GM23338 (cell line): Measurements from ENCODE around the gene SLIT1. TPM values are rescaled to one million over a fixed set of nuclear protein-coding genes. Genes with fewer than 3 reads are reported as not detected.

Experiments used
- ATAC-seq: fragments of 200-7000 bp; cut with Tn5 transposase; 3 replicates; pipeline ENCODE4 v1.9.1; 2020
- DNase-seq: peaks from one replicate; pipeline ENCODE4 v3.0.0-alpha.2; 2015; ENCODE audit warnings: low spot score
- H2AFZ ChIP-seq: fragments of 200-600 bp; sonication (generic); 2 replicates; pipeline ENCODE4 v1.8.0; 2016; ENCODE audit warnings: antibody characterized with exemption, mild to moderate bottlenecking, moderate library complexity
- H3F3A ChIP-seq: fragments of 200-600 bp; sonication (generic); replicated peaks from 2 replicates; pipeline ENCODE4 v1.8.0; 2017; ENCODE audit warnings: antibody characterized with exemption, mixed run types, low read depth
- H3K27ac ChIP-seq: fragments of 200-600 bp; sonication (generic); 2 replicates; pipeline ENCODE4 v1.6.1; 2016; ENCODE audit warnings: low read depth
- H3K27me3 ChIP-seq: fragments of 200-600 bp; sonication (generic); 2 replicates; pipeline ENCODE4 v1.8.0; 2016; ENCODE audit warnings: mild to moderate bottlenecking, mixed run types, moderate library complexity; ENCODE audit not compliant: insufficient read depth
- H3K36me3 ChIP-seq: fragments of 200-600 bp; sonication (generic); 2 replicates; pipeline ENCODE4 v1.8.0; 2016; ENCODE audit warnings: mild to moderate bottlenecking; ENCODE audit not compliant: insufficient read depth
- H3K4me1 ChIP-seq: fragments of 200-600 bp; sonication (generic); 2 replicates; pipeline ENCODE4 v1.8.0; 2016; ENCODE audit warnings: mild to moderate bottlenecking, moderate library complexity; ENCODE audit not compliant: insufficient read depth
- H3K4me2 ChIP-seq: fragments of 200-600 bp; sonication (generic); 2 replicates; pipeline ENCODE4 v1.7.1; 2017; ENCODE audit warnings: mixed run types
- H3K4me3 ChIP-seq: fragments of 200-600 bp; sonication (generic); 2 replicates; pipeline ENCODE4 v1.6.1; 2016; ENCODE audit warnings: mixed run types
- H3K79me2 ChIP-seq: fragments of 200-600 bp; sonication (generic); replicated peaks from 2 replicates; pipeline ENCODE4 v1.8.0; 2017; ENCODE audit warnings: mild to moderate bottlenecking; ENCODE audit not compliant: insufficient read depth
- H3K9me2 ChIP-seq: fragments of 200-600 bp; sonication (generic); 2 replicates; pipeline ENCODE4 v1.8.0; 2017; ENCODE audit not compliant: insufficient read depth
- H4K20me1 ChIP-seq: fragments of 200-600 bp; sonication (generic); replicated peaks from 2 replicates; pipeline ENCODE4 v1.8.0; 2017; ENCODE audit warnings: mild to moderate bottlenecking; ENCODE audit not compliant: insufficient read depth
- H3K27ac Mint-ChIP-seq: 2 replicates; pipeline ENCODE4 v1.8.0; 2020; ENCODE audit warnings: inconsistent platforms, mild to moderate bottlenecking, moderate library complexity, mixed read lengths
- H3K27me3 Mint-ChIP-seq: 3 replicates; pipeline ENCODE4 v1.8.0; 2022; ENCODE audit warnings: low read depth, mild to moderate bottlenecking, moderate library complexity, mixed read lengths, inconsistent platforms; ENCODE audit not compliant: insufficient read depth, poor library complexity
- H3K36me3 Mint-ChIP-seq: 3 replicates; pipeline ENCODE4 v1.8.0; 2021; ENCODE audit warnings: low read depth, mild to moderate bottlenecking, inconsistent platforms, moderate library complexity, mixed read lengths
- H3K4me1 Mint-ChIP-seq: 3 replicates; pipeline ENCODE4 v1.8.0; 2020; ENCODE audit warnings: mild to moderate bottlenecking, inconsistent platforms, mixed read lengths
- H3K4me3 Mint-ChIP-seq: 3 replicates; pipeline ENCODE4 v1.8.0; 2021; ENCODE audit warnings: moderate library complexity, mild to moderate bottlenecking, inconsistent platforms, mixed read lengths
- H3K9me3 Mint-ChIP-seq: 3 replicates; pipeline ENCODE4 v1.8.0; 2020; ENCODE audit warnings: moderate library complexity, mild to moderate bottlenecking, inconsistent platforms, mixed read lengths
- CREB1 ChIP-seq: fragments of 250-450 bp; sonication (Bioruptor Pico); IDR thresholded peaks from 2 replicates; pipeline ENCODE4 v1.5.0; 2020; ENCODE audit warnings: low read depth, mild to moderate bottlenecking, moderate library complexity
- CTCF ChIP-seq, 2 experiments: fragments of 200-600 bp in 1 of 2; sonication (generic) in 1 of 2; conservative IDR thresholded peaks; 2 replicates each; pipeline versions ENCODE4 v1.5.1 to v1.6.1; 2016 to 2017; ENCODE audit warnings: antibody characterized with exemption in 2 of 2, low read depth in 2 of 2, mild to moderate bottlenecking in 2 of 2, moderate library complexity in 1 of 2
- NANOG ChIP-seq: IDR thresholded peaks from 2 replicates; pipeline ENCODE4 v1.6.1; 2016; ENCODE audit warnings: antibody characterized with exemption, borderline replicate concordance
- POLR2AphosphoS5 ChIP-seq: IDR thresholded peaks from 2 replicates; pipeline ENCODE4 v1.6.1; 2016; ENCODE audit warnings: antibody characterized with exemption, low read depth
- REST ChIP-seq: IDR thresholded peaks from one replicate; pipeline ENCODE4 v1.6.1; 2018; ENCODE audit warnings: antibody characterized with exemption; ENCODE audit not compliant: unreplicated experiment
- STAT1 ChIP-seq: IDR thresholded peaks from one replicate; pipeline ENCODE4 v1.6.1; 2016; ENCODE audit warnings: antibody characterized with exemption; ENCODE audit not compliant: unreplicated experiment
- ZNF331 ChIP-seq: fragments of 250-450 bp; sonication (Bioruptor Pico); IDR thresholded peaks from 2 replicates; pipeline ENCODE4 v1.5.0; 2020; ENCODE audit warnings: low read depth, mild to moderate bottlenecking, moderate library complexity
- ZNF462 ChIP-seq: fragments of 250-450 bp; sonication (Bioruptor Pico); IDR thresholded peaks from 2 replicates; pipeline ENCODE4 v1.5.0; 2020; ENCODE audit warnings: mild to moderate bottlenecking, moderate library complexity
- polyA plus RNA-seq: library from polyadenylated mRNA; unstranded; fragments of >200 nt; fragmentation: Nextera tagmentation; extraction: Ambion mirVana; gene quantifications from 2 replicates; pipeline ENCODE4 v1.2.1, GENCODE V29; 2016
- total RNA-seq: library from RNA; depleted of rRNA; stranded (reverse); fragments of >200 nt; shearing (Covaris generic); gene quantifications from 2 replicates; pipeline ENCODE4 v1.2.3, GENCODE V29; 2014

Gene SLIT1
- total and polyA plus RNA-seq, 2 experiments from 2014 or later, result 0.76 to 1.7 TPM

- H3K36me3 ChIP-seq, result no peaks in the 10 kb centered on the region
- no peaks in the 10 kb centered on the region for H3K9me2 ChIP-seq
- peaks cover 7% of the 10 kb centered on the region for H3K9me3 Mint-ChIP-seq
- H3K4me2 ChIP-seq, result no peak overlapping the region
- peaks cover 6% of the 10 kb centered on the region; the same call in 1 of the 2 replicates for H3K4me1 ChIP-seq
- DNase-seq (peak; percentile 90), ATAC-seq (peak; percentile 80)
- peaks cover 8% of the 10 kb centered on the region for H3K27me3 Mint-ChIP-seq
- H3K4me1 Mint-ChIP-seq, result peaks cover 19% of the 10 kb centered on the region
- no peaks in the 10 kb centered on the region for H3F3A ChIP-seq
- no peaks in the 10 kb centered on the region for H3K36me3 Mint-ChIP-seq
- H3K4me3 Mint-ChIP-seq, result no peak overlapping the region
- H3K27me3 ChIP-seq, result no peaks in the 10 kb centered on the region
- H3K4me3 ChIP-seq, result no peak overlapping the region
- no peak overlapping the region for H3K27ac Mint-ChIP-seq
- no peaks in the 10 kb centered on the region for H3K79me2 ChIP-seq
- no peak overlapping the region for H3K27ac ChIP-seq
- H2AFZ ChIP-seq, result peak overlapping the region; percentile 86
- H4K20me1 ChIP-seq, result no peaks in the 10 kb centered on the region
- TF ChIP-seq STAT1 (no peak), CTCF (conservative IDR thresholded peaks at IDR 0.05; ENCODE audit: low read depth in 2 of 2) (peak; percentile 89 to 98)
Measured at GRCh38 chr10:97072851-97073665, 112.7 kb downstream of the SLIT1 start.

- H3K4me1 Mint-ChIP-seq, result peaks cover 24% of the 10 kb centered on the region
- Histone ChIP-seq H3F3A (no peaks in the 10 kb centered on the region), H3K4me3 (no peak overlapping the region), H3K27me3 (no peaks in the 10 kb centered on the region), H2AFZ (no peak overlapping the region), H3K36me3 (no peaks in the 10 kb centered on the region), H3K27ac (no peak overlapping the region), H3K4me2 (no peak overlapping the region), H3K9me2 (no peaks in the 10 kb centered on the region), H3K4me1 (peaks cover 6% of the 10 kb centered on the region; the same call in 1 of the 2 replicates), H3K79me2 (no peaks in the 10 kb centered on the region), H4K20me1 (no peaks in the 10 kb centered on the region)
- no peak overlapping the region for H3K27ac Mint-ChIP-seq
- peaks cover 9% of the 10 kb centered on the region for H3K27me3 Mint-ChIP-seq
- no peak overlapping the region for H3K4me3 Mint-ChIP-seq
- H3K36me3 Mint-ChIP-seq, result no peaks in the 10 kb centered on the region
- H3K9me3 Mint-ChIP-seq, result peaks cover 7% of the 10 kb centered on the region
- no peak for ATAC-seq
- no peak for DNase-seq
- TF ChIP-seq ZNF331 (CRISPR knock-in tag) (no peak), REST (no peak), CREB1 (CRISPR knock-in tag) (no peak), ZNF462 (CRISPR knock-in tag) (no peak), POLR2AphosphoS5 (no peak), STAT1 (no peak), NANOG (no peak)
Measured at GRCh38 chr10:97071496-97071895, 114.3 kb downstream of the SLIT1 start.
